ENCODE results near the gene PRSS35. TPM values are rescaled to one million over a fixed set of nuclear protein-coding genes. Genes with fewer than 3 reads are reported as not detected.
A peak's percentile ranks its signal among the peaks of the same experiment; 100 is the strongest.

Gene PRSS35
- total RNA-seq, 1 donor from 2014 or later: 3.7 TPM

DNA sequence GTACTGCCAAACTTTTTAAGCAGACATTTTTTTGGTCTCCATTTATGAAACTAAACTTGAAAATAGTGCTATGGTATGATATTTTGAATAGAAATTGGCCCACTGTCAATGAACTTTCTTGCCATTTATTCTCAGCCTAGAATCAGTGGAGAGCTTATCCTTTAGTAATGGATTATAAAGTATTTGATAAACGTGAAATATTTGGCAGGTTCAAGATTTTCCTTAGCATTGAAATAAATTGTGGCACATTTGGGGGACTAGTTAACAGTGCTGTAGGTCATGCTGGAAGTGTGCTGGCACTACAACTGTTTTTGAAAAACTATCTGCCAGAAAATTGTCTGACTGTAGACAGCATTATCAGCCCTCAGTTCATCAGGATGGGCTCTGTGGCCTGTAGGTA is 2.1 kb downstream of the PRSS35 start:
- H3K79me2 ChIP-seq (ENCODE audit: insufficient read depth, low read length): no peaks in the 10 kb centered on the region
- H2AFZ ChIP-seq (ENCODE audit: low read depth, low read length): no peak overlapping the region
- no peak overlapping the region for H3K27ac Mint-ChIP-seq (ENCODE audit: unreplicated experiment)
- peaks cover 2% of the 10 kb centered on the region for H3K27me3 ChIP-seq (ENCODE audit: insufficient read depth, low read length)
- H3K4me1 ChIP-seq (ENCODE audit: insufficient read depth, low read length): peaks cover 10% of the 10 kb centered on the region
- no peak overlapping the region for H3K4me3 ChIP-seq (ENCODE audit: insufficient read depth, low read depth, low read length)
- no peak for FAIRE-seq
- H3K4me1 Mint-ChIP-seq (ENCODE audit: low read depth, unreplicated experiment): peaks cover 10% of the 10 kb centered on the region
- no peak overlapping the region for H3K9ac ChIP-seq (ENCODE audit: low read length)
- no peaks in the 10 kb centered on the region for H3K9me3 Mint-ChIP-seq (ENCODE audit: unreplicated experiment)
- no peak for TF ChIP-seq EZH2 (IDR thresholded peaks at IDR 0.05; ENCODE audit: insufficient read depth, low read length)
- TF ChIP-seq, protein P1, sequence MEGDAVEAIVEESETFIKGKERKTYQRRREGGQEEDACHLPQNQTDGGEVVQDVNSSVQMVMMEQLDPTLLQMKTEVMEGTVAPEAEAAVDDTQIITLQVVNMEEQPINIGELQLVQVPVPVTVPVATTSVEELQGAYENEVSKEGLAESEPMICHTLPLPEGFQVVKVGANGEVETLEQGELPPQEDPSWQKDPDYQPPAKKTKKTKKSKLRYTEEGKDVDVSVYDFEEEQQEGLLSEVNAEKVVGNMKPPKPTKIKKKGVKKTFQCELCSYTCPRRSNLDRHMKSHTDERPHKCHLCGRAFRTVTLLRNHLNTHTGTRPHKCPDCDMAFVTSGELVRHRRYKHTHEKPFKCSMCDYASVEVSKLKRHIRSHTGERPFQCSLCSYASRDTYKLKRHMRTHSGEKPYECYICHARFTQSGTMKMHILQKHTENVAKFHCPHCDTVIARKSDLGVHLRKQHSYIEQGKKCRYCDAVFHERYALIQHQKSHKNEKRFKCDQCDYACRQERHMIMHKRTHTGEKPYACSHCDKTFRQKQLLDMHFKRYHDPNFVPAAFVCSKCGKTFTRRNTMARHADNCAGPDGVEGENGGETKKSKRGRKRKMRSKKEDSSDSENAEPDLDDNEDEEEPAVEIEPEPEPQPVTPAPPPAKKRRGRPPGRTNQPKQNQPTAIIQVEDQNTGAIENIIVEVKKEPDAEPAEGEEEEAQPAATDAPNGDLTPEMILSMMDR (IDR thresholded peaks at IDR 0.05; ENCODE audit: insufficient read depth, low read depth, low read length): no peak
- no peak overlapping the region for H3K4me3 Mint-ChIP-seq (ENCODE audit: unreplicated experiment)
- H3K4me2 ChIP-seq (ENCODE audit: low read length): no peak overlapping the region
- H3K36me3 ChIP-seq (ENCODE audit: insufficient read depth, low read length): no peaks in the 10 kb centered on the region
- DNase-seq (ENCODE audit: low read depth): no peak
- no peak overlapping the region for H3K27ac ChIP-seq (ENCODE audit: low read depth, low read length)
- H3K36me3 Mint-ChIP-seq (ENCODE audit: low read depth, unreplicated experiment): no peaks in the 10 kb centered on the region
- no peaks in the 10 kb centered on the region for H3K9me3 ChIP-seq (ENCODE audit: insufficient read depth, low read depth, low read length)
- H4K20me1 ChIP-seq (ENCODE audit: insufficient read depth, low read length): no peaks in the 10 kb centered on the region
- H3K27me3 Mint-ChIP-seq (ENCODE audit: low read depth, unreplicated experiment): peaks cover 2% of the 10 kb centered on the region

DNA sequence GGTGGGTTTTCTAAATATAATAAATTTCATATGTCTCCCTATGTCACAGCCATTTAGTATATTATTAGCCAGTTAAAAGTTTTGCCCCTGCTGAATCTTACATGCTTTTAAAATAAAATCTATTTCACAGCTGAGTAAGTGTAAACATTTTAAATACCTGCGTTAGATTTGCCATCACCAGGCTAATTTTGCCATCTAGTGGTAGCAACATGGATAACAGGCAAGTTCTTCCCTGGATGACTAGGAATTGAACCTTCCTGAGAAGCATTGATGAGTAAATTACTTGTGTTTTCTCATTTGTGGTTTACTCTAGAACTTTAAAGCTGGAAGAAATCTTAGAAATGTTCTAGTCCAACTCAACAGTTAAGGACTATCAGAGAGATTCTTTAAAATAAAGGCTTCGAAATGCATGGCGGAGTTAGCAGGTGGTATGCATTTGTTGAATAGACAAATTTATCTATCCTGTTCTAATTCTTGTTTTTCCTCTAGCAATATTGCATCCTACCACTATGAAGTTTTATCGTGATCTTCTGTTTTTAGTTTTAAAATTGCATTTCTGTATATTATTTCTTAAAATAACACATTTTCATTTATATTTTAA is 2.6 kb downstream of the PRSS35 start:
- no peak overlapping the region for H2AFZ ChIP-seq (ENCODE audit: low read depth, low read length)
- Mint-ChIP-seq H3K4me1 (ENCODE audit: low read depth, unreplicated experiment) (peaks cover 10% of the 10 kb centered on the region), H3K27ac (ENCODE audit: unreplicated experiment) (no peak overlapping the region), H3K9me3 (ENCODE audit: unreplicated experiment) (no peaks in the 10 kb centered on the region), H3K27me3 (ENCODE audit: low read depth, unreplicated experiment) (peaks cover 2% of the 10 kb centered on the region), H3K36me3 (ENCODE audit: low read depth, unreplicated experiment) (no peaks in the 10 kb centered on the region), H3K4me3 (ENCODE audit: unreplicated experiment) (no peak overlapping the region)
- no peaks in the 10 kb centered on the region for H3K9me3 ChIP-seq (ENCODE audit: insufficient read depth, low read depth, low read length)
- no peaks in the 10 kb centered on the region for H3K79me2 ChIP-seq (ENCODE audit: insufficient read depth, low read length)
- no peak overlapping the region for H3K27ac ChIP-seq (ENCODE audit: low read depth, low read length)
- peak; percentile 33 for DNase-seq (ENCODE audit: low read depth)
- FAIRE-seq: peak; percentile 49
- peaks cover 2% of the 10 kb centered on the region for H3K27me3 ChIP-seq (ENCODE audit: insufficient read depth, low read length)
- H3K4me1 ChIP-seq (ENCODE audit: insufficient read depth, low read length): peaks cover 10% of the 10 kb centered on the region
- no peak overlapping the region for H3K9ac ChIP-seq (ENCODE audit: low read length)
- H3K36me3 ChIP-seq (ENCODE audit: insufficient read depth, low read length): no peaks in the 10 kb centered on the region
- TF ChIP-seq EZH2 (IDR thresholded peaks at IDR 0.05; ENCODE audit: insufficient read depth, low read length): no peak
- TF ChIP-seq, protein P1 (IDR thresholded peaks at IDR 0.05; ENCODE audit: insufficient read depth, low read depth, low read length): peak; percentile 94
- no peak overlapping the region for H3K4me2 ChIP-seq (ENCODE audit: low read length)
- no peaks in the 10 kb centered on the region for H4K20me1 ChIP-seq (ENCODE audit: insufficient read depth, low read length)
- H3K4me3 ChIP-seq (ENCODE audit: insufficient read depth, low read depth, low read length): no peak overlapping the region

DNA sequence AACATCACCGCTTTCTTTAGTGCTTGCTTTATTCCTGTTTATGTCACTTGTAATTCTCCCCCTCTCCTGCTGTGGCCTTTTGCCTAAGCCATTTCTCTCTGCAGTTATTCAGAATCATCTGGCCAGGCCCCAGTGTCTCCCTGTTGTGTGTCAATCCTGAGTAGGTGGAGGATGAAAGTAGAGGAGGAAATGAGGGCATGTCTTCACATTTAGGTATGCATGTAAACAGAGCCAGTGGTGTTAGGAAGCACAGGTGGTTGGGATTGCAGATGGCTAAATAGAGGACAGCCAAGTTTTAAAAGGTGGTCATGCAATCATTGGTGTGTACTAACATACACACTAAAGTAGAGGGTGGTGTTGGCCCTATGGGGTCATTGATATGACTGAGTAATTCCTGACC is 5.2 kb downstream of the PRSS35 start:
- H3K79me2 ChIP-seq (ENCODE audit: insufficient read depth, low read length): no peaks in the 10 kb centered on the region
- H3K27ac ChIP-seq (ENCODE audit: low read depth, low read length): no peak overlapping the region
- Mint-ChIP-seq H3K4me1 (ENCODE audit: low read depth, unreplicated experiment) (peaks cover 9% of the 10 kb centered on the region), H3K27me3 (ENCODE audit: low read depth, unreplicated experiment) (peaks cover 2% of the 10 kb centered on the region), H3K9me3 (ENCODE audit: unreplicated experiment) (no peaks in the 10 kb centered on the region), H3K36me3 (ENCODE audit: low read depth, unreplicated experiment) (no peaks in the 10 kb centered on the region), H3K4me3 (ENCODE audit: unreplicated experiment) (no peak overlapping the region), H3K27ac (ENCODE audit: unreplicated experiment) (no peak overlapping the region)
- H3K9me3 ChIP-seq (ENCODE audit: insufficient read depth, low read depth, low read length): no peaks in the 10 kb centered on the region
- H3K27me3 ChIP-seq (ENCODE audit: insufficient read depth, low read length): peaks cover 2% of the 10 kb centered on the region
- no peak for DNase-seq (ENCODE audit: low read depth)
- no peaks in the 10 kb centered on the region for H4K20me1 ChIP-seq (ENCODE audit: insufficient read depth, low read length)
- no peak overlapping the region for H3K4me3 ChIP-seq (ENCODE audit: insufficient read depth, low read depth, low read length)
- no peaks in the 10 kb centered on the region for H3K36me3 ChIP-seq (ENCODE audit: insufficient read depth, low read length)
- TF ChIP-seq, protein P1 (IDR thresholded peaks at IDR 0.05; ENCODE audit: insufficient read depth, low read depth, low read length): no peak
- TF ChIP-seq EZH2 (IDR thresholded peaks at IDR 0.05; ENCODE audit: insufficient read depth, low read length): no peak
- H3K9ac ChIP-seq (ENCODE audit: low read length): no peak overlapping the region
- no peak overlapping the region for H3K4me2 ChIP-seq (ENCODE audit: low read length)
- H2AFZ ChIP-seq (ENCODE audit: low read depth, low read length): no peak overlapping the region
- peaks cover 3% of the 10 kb centered on the region for H3K4me1 ChIP-seq (ENCODE audit: insufficient read depth, low read length)
- FAIRE-seq: no peak

Data from astrocyte (in vitro differentiated cells and primary cell).